Lung (tissue), 12 donors: ENCODE data around the gene ZG16B. TPM values are rescaled to one million over a fixed set of nuclear protein-coding genes. Genes with fewer than 3 reads are reported as not detected.

Experiments used
- ATAC-seq: fragments of 200-7000 bp; cut with Tn5 transposase; one replicate; pipeline ENCODE4 v1.9.1; 2020; ENCODE audit warnings: moderate number of reproducible peaks; ENCODE audit not compliant: insufficient read depth, low FRiP score
- DNase-seq, 3 donors: peaks; one replicate each; pipeline ENCODE4 v3.0.0-alpha.2; 2013 to 2017
- H3K27ac ChIP-seq, 2 donors: one replicate each; pipeline ENCODE4 v1.5.1; 2013; ENCODE audit warnings: mild to moderate bottlenecking in 2 of 2, moderate library complexity in 2 of 2, control low read depth in 1 of 2, inconsistent platforms in 1 of 2, low read depth in 1 of 2, low read length in 1 of 2
- H3K27me3 ChIP-seq, 3 donors: one replicate each; pipeline ENCODE4 v1.5.1; 2013; ENCODE audit warnings: low read length in 2 of 3; ENCODE audit not compliant: control insufficient read depth in 3 of 3, insufficient read depth in 3 of 3
- H3K36me3 ChIP-seq, 4 donors: one replicate each; pipeline ENCODE4 v1.5.1; 2013; ENCODE audit warnings: low read length in 4 of 4, mild to moderate bottlenecking in 1 of 4, moderate library complexity in 1 of 4; ENCODE audit not compliant: control insufficient read depth in 4 of 4, insufficient read depth in 4 of 4
- H3K4me1 ChIP-seq, 5 donors: one replicate each; pipeline ENCODE4 v1.5.1; 2013; ENCODE audit warnings: low read length in 5 of 5, mild to moderate bottlenecking in 2 of 5, moderate library complexity in 1 of 5; ENCODE audit not compliant: control insufficient read depth in 5 of 5, insufficient read depth in 5 of 5
- H3K4me3 ChIP-seq: one replicate; pipeline ENCODE4 v1.5.1; 2013; ENCODE audit warnings: mild to moderate bottlenecking, control low read depth, moderate library complexity
- H3K9ac ChIP-seq, 2 donors: one replicate each; pipeline ENCODE4 v1.5.1; 2013; ENCODE audit warnings: low read length in 2 of 2, control low read depth in 1 of 2; ENCODE audit not compliant: insufficient read depth in 1 of 2
- H3K9me3 ChIP-seq, 4 donors: one replicate each; pipeline ENCODE4 v1.5.1; 2013; ENCODE audit warnings: low read length in 3 of 4, mild to moderate bottlenecking in 1 of 4, moderate library complexity in 1 of 4; ENCODE audit not compliant: control insufficient read depth in 4 of 4, insufficient read depth in 3 of 4
- WGBS, 2 donors: extraction: QIAGEN DNeasy Blood & Tissue Kit; methylation state at CpG; one replicate each; pipeline ENCODE4 v1.1.7; 2013; 5-methylcytosine and 5-hydroxymethylcytosine counted together
- polyA plus RNA-seq, 2 donors: library from polyadenylated mRNA; stranded (reverse); fragments of 200-250 nt; gene quantifications; one replicate each; pipeline ENCODE4 v1.2.1, GENCODE V29; 2013
- total RNA-seq, 2 donors: library from RNA; depleted of rRNA in 1 of 2; stranded (reverse); fragments of >200 nt in 1 of 2; gene quantifications; one replicate each; pipeline ENCODE4 v1.2.1, GENCODE V29; 2014 to 2021
- TF ChIP-seq, protein P1 (sequence below): IDR thresholded peaks from 2 replicates; pipeline ENCODE4 v1.5.1; 2012; ENCODE audit warnings: mild to moderate bottlenecking; ENCODE audit errors: control extremely low read depth, extremely low read depth
- donor health status: control.
- donor health status: control.
- donor health status: Bipolar disorder and iron deficiency.
- donor health status: healthy.
- donor health status: DM: yes; HTN: yes; CAD: no.

Gene ZG16B
- total and polyA plus RNA-seq, 4 donors, result 2.1 to 6.1 (median 4.3) TPM

- ATAC-seq (no peak), DNase-seq (no peak)
- no peaks in the 10 kb centered on the region for H3K36me3 ChIP-seq
- TF ChIP-seq, protein P1, sequence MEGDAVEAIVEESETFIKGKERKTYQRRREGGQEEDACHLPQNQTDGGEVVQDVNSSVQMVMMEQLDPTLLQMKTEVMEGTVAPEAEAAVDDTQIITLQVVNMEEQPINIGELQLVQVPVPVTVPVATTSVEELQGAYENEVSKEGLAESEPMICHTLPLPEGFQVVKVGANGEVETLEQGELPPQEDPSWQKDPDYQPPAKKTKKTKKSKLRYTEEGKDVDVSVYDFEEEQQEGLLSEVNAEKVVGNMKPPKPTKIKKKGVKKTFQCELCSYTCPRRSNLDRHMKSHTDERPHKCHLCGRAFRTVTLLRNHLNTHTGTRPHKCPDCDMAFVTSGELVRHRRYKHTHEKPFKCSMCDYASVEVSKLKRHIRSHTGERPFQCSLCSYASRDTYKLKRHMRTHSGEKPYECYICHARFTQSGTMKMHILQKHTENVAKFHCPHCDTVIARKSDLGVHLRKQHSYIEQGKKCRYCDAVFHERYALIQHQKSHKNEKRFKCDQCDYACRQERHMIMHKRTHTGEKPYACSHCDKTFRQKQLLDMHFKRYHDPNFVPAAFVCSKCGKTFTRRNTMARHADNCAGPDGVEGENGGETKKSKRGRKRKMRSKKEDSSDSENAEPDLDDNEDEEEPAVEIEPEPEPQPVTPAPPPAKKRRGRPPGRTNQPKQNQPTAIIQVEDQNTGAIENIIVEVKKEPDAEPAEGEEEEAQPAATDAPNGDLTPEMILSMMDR, result no peak
- no peak overlapping the region for H3K9ac ChIP-seq
- H3K27me3 ChIP-seq, result peaks cover 0 to 7% (median 0%) of the 10 kb centered on the region in 3 donors
- H3K4me3 ChIP-seq, result no peak overlapping the region
- no peaks in the 10 kb centered on the region for H3K4me1 ChIP-seq
- no peak overlapping the region for H3K27ac ChIP-seq
- H3K9me3 ChIP-seq, result no peaks in the 10 kb centered on the region
- WGBS, 2 donors, result 60 to 62% methylated on average over 7 of the region's 7 CpGs
These were observed 16.3 kb upstream of the ZG16B start for GRCh38 chr16:2813771-2814221.

- H3K27me3 ChIP-seq, result peaks cover 0 to 3% (median 0%) of the 10 kb centered on the region in 3 donors
- ATAC-seq (no peak), DNase-seq (no peak)
- no peaks in the 10 kb centered on the region for H3K4me1 ChIP-seq
- WGBS, 2 donors, result 81 to 84% methylated on average over 20 of the region's 20 CpGs
- no peak overlapping the region for H3K4me3 ChIP-seq
- TF ChIP-seq, protein P1, result no peak
- H3K9ac ChIP-seq, result no peak overlapping the region
- H3K27ac ChIP-seq, result no peak overlapping the region
- H3K36me3 ChIP-seq, result no peaks in the 10 kb centered on the region
- no peaks in the 10 kb centered on the region for H3K9me3 ChIP-seq
These were observed 15.4 kb upstream of the ZG16B start for GRCh38 chr16:2814551-2815298.

GRCh38 chr16:2815299-2815771, 14.8 kb upstream of the ZG16B start:
- ATAC-seq (no peak), DNase-seq (no peak)
- 77 to 86% methylated on average over 10 of the region's 10 CpGs for WGBS, 2 donors
- peaks cover 0 to 3% (median 0%) of the 10 kb centered on the region in 3 donors for H3K27me3 ChIP-seq
- no peaks in the 10 kb centered on the region for H3K4me1 ChIP-seq
- no peak overlapping the region for H3K27ac ChIP-seq
- no peak overlapping the region for H3K4me3 ChIP-seq
- no peaks in the 10 kb centered on the region for H3K36me3 ChIP-seq
- H3K9me3 ChIP-seq, result no peaks in the 10 kb centered on the region
- H3K9ac ChIP-seq, result no peak overlapping the region
- TF ChIP-seq, protein P1, result no peak
